SK-N-SH treated with all-trans-retinoic acid at 6 μM for 48 hours (cell line): ENCODE measurements around the gene IFT25.

Experiments
- ISL1 ChIP-seq: fragments of 250-450 bp; sonication (Bioruptor Pico); IDR thresholded peaks from 2 replicates; pipeline ENCODE4 v2.1.2; 2022; ENCODE audit warnings: mild to moderate bottlenecking, moderate library complexity
- PATZ1 ChIP-seq: fragments of 250-450 bp; sonication (Bioruptor Pico); IDR thresholded peaks from 2 replicates; pipeline ENCODE4 v1.8.0; 2020; ENCODE audit warnings: mild to moderate bottlenecking, moderate library complexity, borderline replicate concordance
- ZNF8 ChIP-seq: fragments of 450-650 bp; formaldehyde crosslinking; IDR thresholded peaks from 2 replicates; pipeline ENCODE4 v1.5.0; 2020; ENCODE audit warnings: mild to moderate bottlenecking, moderate library complexity
- TF ChIP-seq, protein P1 (sequence below): fragments of 250-450 bp; sonication (Bioruptor Pico); IDR thresholded peaks from 2 replicates; pipeline ENCODE4 v1.5.1; 2020; ENCODE audit warnings: low read depth, mild to moderate bottlenecking, moderate library complexity
- TF ChIP-seq, protein P2 (sequence below): fragments of 250-450 bp; sonication (Bioruptor Pico); IDR thresholded peaks from 2 replicates; pipeline ENCODE4 v1.5.1; 2021; ENCODE audit warnings: mild to moderate bottlenecking, moderate library complexity

DNA sequence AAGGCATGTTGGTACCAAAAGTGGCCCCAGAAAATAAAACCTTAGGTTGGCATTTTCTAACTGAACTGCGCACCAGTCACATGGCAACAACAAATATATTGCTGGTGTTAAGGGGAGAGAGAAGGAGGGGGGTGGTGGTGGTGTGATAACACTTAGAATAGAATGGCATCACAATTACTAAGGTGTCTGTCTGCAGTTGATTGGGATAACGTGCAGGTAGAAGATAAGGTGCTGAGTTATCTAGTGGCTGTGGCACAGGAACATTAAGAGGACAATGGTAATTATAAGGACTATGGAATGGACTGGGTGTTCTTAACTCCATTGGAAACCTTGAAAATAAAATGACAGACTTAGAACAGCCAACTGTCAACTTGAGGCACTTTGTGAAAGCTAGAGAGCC is 54.5 kb downstream of the IFT25 start:
- TF ChIP-seq ISL1 (CRISPR knock-in tag) (no peak), PATZ1 (CRISPR knock-in tag) (no peak), ZNF8 (CRISPR knock-in tag) (no peak)
- TF ChIP-seq, protein P1, sequence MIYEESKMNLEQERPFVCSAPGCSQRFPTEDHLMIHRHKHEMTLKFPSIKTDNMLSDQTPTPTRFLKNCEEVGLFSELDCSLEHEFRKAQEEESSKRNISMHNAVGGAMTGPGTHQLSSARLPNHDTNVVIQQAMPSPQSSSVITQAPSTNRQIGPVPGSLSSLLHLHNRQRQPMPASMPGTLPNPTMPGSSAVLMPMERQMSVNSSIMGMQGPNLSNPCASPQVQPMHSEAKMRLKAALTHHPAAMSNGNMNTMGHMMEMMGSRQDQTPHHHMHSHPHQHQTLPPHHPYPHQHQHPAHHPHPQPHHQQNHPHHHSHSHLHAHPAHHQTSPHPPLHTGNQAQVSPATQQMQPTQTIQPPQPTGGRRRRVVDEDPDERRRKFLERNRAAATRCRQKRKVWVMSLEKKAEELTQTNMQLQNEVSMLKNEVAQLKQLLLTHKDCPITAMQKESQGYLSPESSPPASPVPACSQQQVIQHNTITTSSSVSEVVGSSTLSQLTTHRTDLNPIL (CRISPR knock-in tag), result no peak
- TF ChIP-seq, protein P2, sequence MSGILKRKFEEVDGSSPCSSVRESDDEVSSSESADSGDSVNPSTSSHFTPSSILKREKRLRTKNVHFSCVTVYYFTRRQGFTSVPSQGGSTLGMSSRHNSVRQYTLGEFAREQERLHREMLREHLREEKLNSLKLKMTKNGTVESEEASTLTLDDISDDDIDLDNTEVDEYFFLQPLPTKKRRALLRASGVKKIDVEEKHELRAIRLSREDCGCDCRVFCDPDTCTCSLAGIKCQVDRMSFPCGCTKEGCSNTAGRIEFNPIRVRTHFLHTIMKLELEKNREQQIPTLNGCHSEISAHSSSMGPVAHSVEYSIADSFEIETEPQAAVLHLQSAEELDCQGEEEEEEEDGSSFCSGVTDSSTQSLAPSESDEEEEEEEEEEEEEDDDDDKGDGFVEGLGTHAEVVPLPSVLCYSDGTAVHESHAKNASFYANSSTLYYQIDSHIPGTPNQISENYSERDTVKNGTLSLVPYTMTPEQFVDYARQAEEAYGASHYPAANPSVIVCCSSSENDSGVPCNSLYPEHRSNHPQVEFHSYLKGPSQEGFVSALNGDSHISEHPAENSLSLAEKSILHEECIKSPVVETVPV (CRISPR knock-in tag), result no peak
